ENCODE data around the gene ABHD2.
"Not testable (repeated sequence)": the region's sequence is repeated elsewhere in the genome, so short reads cannot be mapped to it uniquely, and the experiment has no call there.

GRCh38 chr15:89086390-89086789, 1.9 kb upstream of the ABHD2 start:
- TF ChIP-seq CTCF (IDR thresholded peaks at IDR 0.05; ENCODE audit: borderline replicate concordance, extremely low read depth, low read length, poor library complexity, severe bottlenecking); EZH2 (IDR thresholded peaks at IDR 0.05; ENCODE audit: borderline replicate concordance, low read depth, low read length, severe bottlenecking): not testable (repeated sequence)

Measured in DND-41 (cell line).